BE2C (cell line): Measurements from ENCODE around the gene MAP1LC3B.

ENCODE experiments used
- DNase-seq: peaks from one replicate; pipeline ENCODE4 v3.0.0-alpha.2; 2020
- H3K27me3 ChIP-seq: fragments of 250-450 bp; sonication (Bioruptor Pico); 2 replicates; pipeline ENCODE4 v1.5.1; 2020; ENCODE audit warnings: mild to moderate bottlenecking
- H3K36me3 ChIP-seq: fragments of 250-450 bp; sonication (Bioruptor Pico); 2 replicates; pipeline ENCODE4 v1.5.1; 2020; ENCODE audit warnings: mild to moderate bottlenecking
- H3K4me1 ChIP-seq: fragments of 250-450 bp; sonication (Bioruptor Pico); 2 replicates; pipeline ENCODE4 v1.5.1; 2020
- H3K4me3 ChIP-seq: 2 replicates; pipeline ENCODE4 v1.5.1; 2011; ENCODE audit warnings: low read depth, low read length
- H3K9me3 ChIP-seq: fragments of 250-450 bp; sonication (Bioruptor Pico); 2 replicates; pipeline ENCODE4 v1.5.1; 2020
- TF ChIP-seq, protein P1 (sequence below): IDR thresholded peaks from 2 replicates; pipeline ENCODE4 v1.5.1; 2012; ENCODE audit warnings: mild to moderate bottlenecking, low read depth, low read length

MAP1LC3B gene

DNA sequence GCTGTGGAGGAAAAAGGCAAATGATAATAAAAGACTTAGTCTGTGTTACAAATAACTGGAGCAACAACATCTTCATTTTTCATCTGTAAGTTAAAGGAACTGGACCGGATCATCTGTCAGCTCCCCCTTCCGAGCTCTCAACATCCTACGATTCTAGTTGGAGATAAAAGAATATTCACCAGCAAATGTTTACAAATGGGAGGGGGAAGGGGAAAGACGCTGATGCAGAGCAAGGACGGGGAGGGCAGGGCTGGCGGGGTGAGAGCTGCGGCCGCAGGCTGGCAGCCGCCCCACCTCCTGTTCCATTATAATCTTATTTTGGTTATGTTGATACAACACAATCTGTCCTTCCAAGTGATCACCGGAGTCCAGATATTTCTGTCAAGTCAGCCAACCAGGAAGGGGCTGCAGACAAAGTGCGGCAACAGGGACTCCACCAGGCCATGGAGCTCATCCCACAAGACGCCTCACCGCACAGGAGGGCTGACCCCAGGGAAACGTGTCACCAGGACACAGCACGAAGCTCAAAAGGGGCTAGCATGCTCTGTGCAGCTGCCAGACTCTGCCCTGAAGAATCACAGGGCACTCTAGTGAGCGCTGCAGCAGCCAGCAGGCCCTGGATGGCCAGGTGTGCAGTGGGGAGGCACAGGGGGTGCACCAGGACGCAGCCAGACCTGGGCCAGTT lies 28.2 kb upstream of the MAP1LC3B start:
- Histone ChIP-seq H3K27me3 (no peaks in the 10 kb centered on the region), H3K4me1 (peaks cover 28% of the 10 kb centered on the region), H3K36me3 (peaks cover 18% of the 10 kb centered on the region), H3K4me3 (peak overlapping the region; percentile 31), H3K9me3 (no peaks in the 10 kb centered on the region)
- peak; percentile 77 for DNase-seq
- TF ChIP-seq, protein P1, sequence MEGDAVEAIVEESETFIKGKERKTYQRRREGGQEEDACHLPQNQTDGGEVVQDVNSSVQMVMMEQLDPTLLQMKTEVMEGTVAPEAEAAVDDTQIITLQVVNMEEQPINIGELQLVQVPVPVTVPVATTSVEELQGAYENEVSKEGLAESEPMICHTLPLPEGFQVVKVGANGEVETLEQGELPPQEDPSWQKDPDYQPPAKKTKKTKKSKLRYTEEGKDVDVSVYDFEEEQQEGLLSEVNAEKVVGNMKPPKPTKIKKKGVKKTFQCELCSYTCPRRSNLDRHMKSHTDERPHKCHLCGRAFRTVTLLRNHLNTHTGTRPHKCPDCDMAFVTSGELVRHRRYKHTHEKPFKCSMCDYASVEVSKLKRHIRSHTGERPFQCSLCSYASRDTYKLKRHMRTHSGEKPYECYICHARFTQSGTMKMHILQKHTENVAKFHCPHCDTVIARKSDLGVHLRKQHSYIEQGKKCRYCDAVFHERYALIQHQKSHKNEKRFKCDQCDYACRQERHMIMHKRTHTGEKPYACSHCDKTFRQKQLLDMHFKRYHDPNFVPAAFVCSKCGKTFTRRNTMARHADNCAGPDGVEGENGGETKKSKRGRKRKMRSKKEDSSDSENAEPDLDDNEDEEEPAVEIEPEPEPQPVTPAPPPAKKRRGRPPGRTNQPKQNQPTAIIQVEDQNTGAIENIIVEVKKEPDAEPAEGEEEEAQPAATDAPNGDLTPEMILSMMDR = 0 out of 2 replicates have a peak, but pooled peaks have one; percentile 3

- Histone ChIP-seq H3K4me3 (no peak overlapping the region), H3K4me1 (peaks cover 35% of the 10 kb centered on the region), H3K27me3 (no peaks in the 10 kb centered on the region), H3K9me3 (no peaks in the 10 kb centered on the region), H3K36me3 (peaks cover 11% of the 10 kb centered on the region)
- TF ChIP-seq, protein P1 = no peak
- no peak for DNase-seq
Observed at GRCh38 chr16:87365021-87365713, 27.0 kb upstream of the MAP1LC3B start.

- Histone ChIP-seq H3K4me3 (no peak overlapping the region), H3K4me1 (peaks cover 44% of the 10 kb centered on the region), H3K36me3 (peaks cover 9% of the 10 kb centered on the region), H3K9me3 (no peaks in the 10 kb centered on the region), H3K27me3 (no peaks in the 10 kb centered on the region)
- DNase-seq = no peak
- TF ChIP-seq, protein P1 = no peak
Observed at GRCh38 chr16:87366288-87366687, 25.8 kb upstream of the MAP1LC3B start.

GRCh38 chr16:87366930-87367329 lies 25.2 kb upstream of the MAP1LC3B start:
- TF ChIP-seq, protein P1 = no peak
- Histone ChIP-seq H3K36me3 (0 out of 2 replicates have a peak, but pooled peaks cover 5% of the 10 kb centered on the region), H3K9me3 (no peaks in the 10 kb centered on the region), H3K4me3 (no peak overlapping the region), H3K27me3 (no peaks in the 10 kb centered on the region), H3K4me1 (peaks cover 48% of the 10 kb centered on the region)
- no peak for DNase-seq

GRCh38 chr16:87367529-87367928 lies 24.6 kb upstream of the MAP1LC3B start:
- H3K9me3 ChIP-seq = no peaks in the 10 kb centered on the region
- TF ChIP-seq, protein P1 = no peak
- H3K4me3 ChIP-seq = no peak overlapping the region; the same call in 1 of the 2 replicates
- DNase-seq = peak; percentile 46
- no peaks in the 10 kb centered on the region for H3K27me3 ChIP-seq
- H3K36me3 ChIP-seq = no peaks in the 10 kb centered on the region; the same call in 1 of the 2 replicates
- peaks cover 52% of the 10 kb centered on the region for H3K4me1 ChIP-seq
